ACHN (cell line): Measurements from ENCODE around the gene PRSS27.

ENCODE experiments used
- DNase-seq: peaks from one replicate; pipeline ENCODE4 v3.0.0-alpha.2; 2015
- in situ Hi-C: cut with HindIII; loops from 2 replicates; pipeline ENCODE4 v1.10.0; 2017; ENCODE audit warnings: low sequenced_read_pairs, low pct_ligation_motif_present, low pct_unique_long_range_greater_than_20kb

PRSS27 gene

DNA sequence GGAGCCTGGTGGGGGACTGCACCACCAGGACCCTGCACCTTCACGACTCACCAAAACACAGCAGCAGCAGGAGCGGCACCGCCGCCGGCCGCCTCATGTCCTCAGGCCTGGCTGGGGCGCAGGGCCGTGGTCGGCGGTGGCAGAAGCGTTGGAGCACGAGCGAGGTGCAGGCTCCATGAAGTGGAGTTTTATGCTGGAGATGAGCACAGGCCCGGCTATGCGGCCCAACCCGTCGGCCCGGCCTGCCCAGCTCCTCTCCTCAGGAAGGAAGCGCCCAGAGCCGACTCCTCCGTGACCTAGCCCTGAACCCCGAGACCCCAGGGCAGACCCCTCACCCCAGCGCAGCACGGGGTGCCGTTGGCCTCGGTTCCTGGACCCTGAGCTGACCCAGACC is at the start of gene PRSS27:
Gene PRSS27 (minus strand): TSS at position 161 of the 394 bp plus-strand sequence. CDS start 64 bp downstream, at position 97.
- DNase-seq: no peak
- in situ Hi-C loops: no loop called here

GRCh38 chr16:2769675-2770056 is 49.6 kb upstream of the PRSS27 start:
- in situ Hi-C loops: no loop called here
- DNase-seq: no peak

- DNase-seq: no peak
- in situ Hi-C loops: no loop called here
These were observed 49.1 kb upstream of the PRSS27 start for GRCh38 chr16:2769100-2769529.

- DNase-seq: no peak
- in situ Hi-C loops: no loop called here
These were observed 48.5 kb upstream of the PRSS27 start for GRCh38 chr16:2768403-2769089.

DNA sequence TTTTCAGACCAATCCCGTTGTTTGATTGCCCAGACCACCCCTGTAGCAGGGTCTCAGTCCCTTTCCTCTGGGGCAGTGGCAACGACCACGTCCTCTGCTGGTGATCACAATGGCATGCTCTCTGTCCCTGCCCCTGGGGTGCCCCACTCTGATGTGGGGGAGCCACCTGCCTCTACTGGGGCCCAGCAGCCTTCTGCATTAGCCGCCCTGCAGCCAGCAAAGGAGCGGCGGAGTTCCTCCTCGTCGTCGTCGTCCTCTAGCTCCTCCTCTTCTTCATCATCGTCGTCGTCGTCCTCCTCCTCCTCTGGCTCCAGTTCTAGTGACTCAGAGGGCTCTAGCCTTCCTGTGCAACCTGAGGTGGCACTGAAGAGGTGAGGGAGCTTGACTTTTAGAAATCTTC is 47.9 kb upstream of the PRSS27 start:
- in situ Hi-C loops: no loop called here
- no peak for DNase-seq

DNA sequence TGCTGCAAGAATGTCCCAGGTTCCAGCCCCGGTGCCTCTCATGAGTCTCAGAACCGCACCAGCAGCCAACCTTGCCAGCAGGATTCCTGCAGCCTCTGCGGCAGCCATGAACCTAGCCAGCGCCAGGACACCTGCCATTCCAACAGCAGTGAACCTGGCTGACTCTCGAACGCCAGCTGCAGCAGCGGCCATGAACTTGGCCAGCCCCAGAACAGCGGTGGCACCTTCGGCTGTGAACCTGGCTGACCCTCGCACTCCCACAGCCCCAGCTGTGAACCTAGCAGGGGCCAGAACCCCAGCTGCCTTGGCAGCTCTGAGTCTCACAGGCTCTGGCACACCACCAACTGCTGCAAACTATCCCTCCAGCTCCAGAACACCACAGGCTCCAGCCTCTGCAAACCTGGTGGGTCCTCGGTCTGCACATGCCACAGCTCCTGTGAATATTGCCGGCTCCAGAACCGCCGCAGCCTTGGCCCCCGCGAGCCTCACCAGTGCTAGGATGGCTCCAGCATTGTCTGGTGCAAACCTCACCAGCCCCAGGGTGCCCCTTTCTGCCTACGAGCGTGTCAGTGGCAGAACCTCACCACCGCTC is 47.2 kb upstream of the PRSS27 start:
- no peak for DNase-seq
- in situ Hi-C loops: no loop called here

GRCh38 chr16:2766430-2767139 is 46.6 kb upstream of the PRSS27 start:
- in situ Hi-C loops: no loop called here
- no peak for DNase-seq

- no peak for DNase-seq
- in situ Hi-C loops: no loop called here
These were observed 45.7 kb upstream of the PRSS27 start for GRCh38 chr16:2765462-2766404.

- in situ Hi-C loops: no loop called here
These were observed 44.7 kb upstream of the PRSS27 start for GRCh38 chr16:2764718-2765117.

DNA sequence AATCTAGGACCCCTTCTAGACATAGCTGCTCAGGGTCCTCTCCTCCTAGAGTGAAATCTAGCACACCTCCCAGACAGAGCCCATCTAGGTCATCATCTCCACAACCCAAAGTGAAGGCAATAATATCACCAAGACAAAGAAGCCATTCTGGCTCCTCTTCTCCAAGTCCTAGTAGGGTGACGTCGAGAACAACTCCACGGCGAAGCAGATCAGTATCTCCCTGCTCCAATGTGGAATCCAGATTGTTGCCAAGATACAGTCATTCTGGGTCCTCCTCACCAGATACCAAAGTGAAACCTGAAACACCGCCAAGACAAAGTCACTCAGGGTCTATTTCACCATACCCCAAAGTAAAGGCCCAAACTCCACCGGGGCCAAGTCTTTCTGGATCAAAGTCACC is 43.1 kb upstream of the PRSS27 start:
- DNase-seq: no peak
- in situ Hi-C loops: no loop called here

More at GRCh38 chr16:2764718-2765117, 44.7 kb upstream of the PRSS27 start:
- DNase-seq: no peak

DNA sequence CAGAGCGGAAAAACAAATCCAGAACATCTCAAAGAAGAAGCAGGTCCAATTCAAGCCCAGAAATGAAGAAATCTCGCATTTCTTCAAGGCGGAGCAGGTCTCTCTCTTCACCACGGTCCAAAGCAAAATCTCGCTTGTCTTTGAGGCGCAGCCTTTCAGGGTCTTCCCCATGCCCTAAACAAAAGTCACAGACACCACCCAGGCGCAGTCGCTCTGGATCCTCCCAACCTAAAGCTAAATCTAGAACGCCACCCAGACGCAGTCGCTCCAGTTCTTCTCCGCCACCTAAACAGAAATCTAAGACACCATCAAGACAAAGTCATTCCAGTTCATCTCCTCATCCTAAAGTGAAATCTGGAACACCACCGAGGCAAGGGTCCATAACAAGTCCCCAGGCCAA is 42.7 kb upstream of the PRSS27 start:
- in situ Hi-C loops: no loop called here
- no peak for DNase-seq

DNA sequence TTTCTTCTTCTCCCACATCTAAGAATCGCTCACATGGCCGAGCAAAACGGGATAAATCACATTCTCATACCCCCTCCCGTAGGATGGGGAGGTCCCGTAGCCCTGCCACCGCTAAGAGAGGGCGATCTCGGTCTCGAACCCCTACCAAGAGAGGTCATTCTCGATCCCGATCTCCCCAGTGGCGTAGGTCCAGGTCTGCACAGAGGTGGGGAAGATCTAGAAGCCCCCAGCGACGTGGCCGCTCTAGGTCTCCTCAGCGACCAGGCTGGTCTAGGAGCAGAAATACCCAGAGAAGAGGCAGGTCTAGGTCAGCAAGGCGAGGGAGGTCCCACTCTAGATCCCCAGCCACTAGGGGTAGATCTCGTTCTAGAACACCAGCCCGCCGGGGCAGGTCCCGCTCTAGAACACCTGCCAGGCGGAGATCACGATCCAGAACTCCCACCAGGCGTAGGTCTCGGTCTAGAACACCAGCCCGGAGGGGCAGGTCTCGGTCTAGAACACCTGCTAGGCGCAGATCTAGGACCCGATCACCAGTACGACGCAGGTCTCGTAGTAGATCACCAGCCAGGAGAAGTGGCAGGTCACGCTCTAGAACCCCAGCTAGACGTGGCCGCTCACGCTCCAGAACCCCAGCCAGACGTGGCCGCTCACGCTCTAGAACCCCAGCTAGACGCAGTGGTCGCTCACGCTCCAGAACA is 42.0 kb upstream of the PRSS27 start:
- in situ Hi-C loops: no loop called here
- no peak for DNase-seq

DNA sequence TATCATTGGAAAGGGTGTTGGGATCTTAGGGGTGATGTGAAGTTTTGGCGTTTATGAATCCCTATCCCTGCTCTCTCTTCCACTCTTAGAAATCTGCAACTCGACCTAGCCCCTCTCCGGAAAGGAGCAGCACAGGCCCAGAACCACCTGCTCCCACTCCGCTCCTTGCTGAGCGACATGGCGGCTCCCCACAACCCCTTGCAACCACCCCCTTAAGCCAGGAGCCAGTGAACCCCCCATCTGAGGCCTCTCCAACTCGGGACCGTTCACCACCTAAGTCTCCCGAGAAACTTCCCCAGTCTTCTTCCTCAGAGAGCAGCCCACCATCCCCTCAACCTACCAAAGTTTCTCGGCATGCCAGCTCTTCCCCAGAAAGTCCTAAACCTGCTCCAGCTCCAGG is 41.4 kb upstream of the PRSS27 start:
- in situ Hi-C loops: no loop called here
- no peak for DNase-seq

DNA sequence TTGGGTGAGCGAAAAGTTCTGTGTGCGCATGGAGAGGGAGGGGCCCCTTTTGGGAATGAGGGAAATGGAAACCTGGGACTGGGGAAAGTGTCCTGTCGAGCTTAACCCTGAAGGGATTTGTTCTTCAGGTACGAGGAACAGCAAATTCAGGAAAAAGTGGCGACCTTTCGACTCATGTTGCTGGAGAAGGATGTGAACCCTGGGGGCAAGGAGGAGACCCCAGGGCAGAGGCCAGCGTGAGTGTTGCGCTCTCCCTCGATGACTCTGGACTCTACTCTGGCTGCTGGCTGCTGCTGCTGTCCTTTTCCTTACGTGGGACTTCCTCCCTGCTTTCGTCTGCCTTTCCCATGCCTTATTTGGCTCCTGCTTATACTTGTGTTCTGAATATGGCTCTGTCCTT is 37.3 kb upstream of the PRSS27 start:
- DNase-seq: no peak
- in situ Hi-C loops: no loop called here

GRCh38 chr16:2756288-2757015 is 36.4 kb upstream of the PRSS27 start:
- in situ Hi-C loops: no loop called here
- DNase-seq: no peak

- no peak for DNase-seq
- in situ Hi-C loops: no loop called here
These were observed 35.1 kb upstream of the PRSS27 start for GRCh38 chr16:2755158-2755557.

GRCh38 chr16:2753733-2754020 is 33.7 kb upstream of the PRSS27 start:
- in situ Hi-C loops: no loop called here
- peak; percentile 35 for DNase-seq
